ENCODE measurements around the gene RBM44. TPM values are rescaled to one million over a fixed set of nuclear protein-coding genes. Genes with fewer than 3 reads are reported as not detected.

The RBM44 gene
- total RNA-seq, 1 experiment from 2014 or later = 0.06 TPM

DNA sequence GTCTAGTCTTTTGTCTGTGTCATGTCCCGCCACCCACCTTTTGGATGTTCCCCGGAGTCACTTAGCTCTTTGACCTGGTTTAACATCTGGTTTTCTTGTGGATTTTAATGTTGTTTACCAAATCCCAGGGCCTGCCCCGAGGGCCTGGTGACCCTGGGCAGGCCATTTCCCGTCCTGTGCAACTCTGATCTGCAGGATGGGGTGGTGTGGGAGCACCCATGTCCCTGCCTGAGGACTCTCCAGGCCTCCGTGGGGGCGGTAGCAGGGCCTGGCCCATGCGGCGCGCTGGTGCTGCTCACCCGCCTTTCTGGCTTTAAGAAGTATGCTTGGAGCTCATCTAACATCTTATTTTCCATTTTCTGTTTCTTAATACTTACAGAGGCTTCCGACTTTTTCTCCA, 71.5 kb downstream of the RBM44 start:
- no peak for DNase-seq (ENCODE audit: low read depth)

DNA sequence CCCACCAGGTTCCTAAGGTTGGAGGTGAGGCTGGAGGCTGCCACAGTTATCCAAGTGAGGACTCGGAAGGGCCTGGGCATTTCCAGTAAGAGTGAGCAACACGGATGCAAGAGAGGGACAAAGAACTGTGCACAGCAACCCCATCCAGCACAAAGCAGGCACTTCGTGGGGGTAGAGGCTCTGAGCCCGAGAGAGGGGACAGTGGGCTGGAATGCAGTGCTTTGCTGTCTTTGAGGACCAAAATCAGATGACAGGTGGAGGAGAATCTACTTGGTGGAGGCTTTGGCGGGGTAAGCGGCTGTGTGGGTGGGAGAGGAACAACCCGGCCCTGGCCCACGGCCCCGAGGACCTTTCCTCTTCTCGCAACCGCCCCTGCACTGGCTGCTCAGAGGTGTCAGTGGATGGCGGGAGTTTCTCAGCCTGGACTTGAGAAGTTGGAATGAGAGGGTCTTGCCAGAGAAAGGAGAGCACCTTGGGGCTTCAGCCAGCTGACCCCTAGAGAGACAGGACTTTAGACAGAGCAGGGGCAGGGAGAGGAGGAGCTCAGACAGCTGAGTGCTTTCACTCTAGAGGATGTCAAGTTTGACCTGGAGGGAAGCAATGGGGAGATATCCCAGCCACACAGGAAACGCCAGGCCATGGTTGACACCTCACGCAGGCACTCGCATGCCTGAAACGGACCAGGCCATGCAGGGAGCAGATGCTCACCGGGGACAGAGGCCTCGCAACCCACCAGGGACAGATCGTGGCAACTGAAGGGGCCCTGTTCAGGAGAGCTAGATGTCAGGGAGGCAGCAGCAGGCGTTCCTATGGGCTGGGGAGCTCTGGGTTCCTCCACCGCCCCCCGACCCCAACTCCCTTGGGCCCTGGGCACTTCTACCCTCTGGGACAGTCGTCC, 72.4 kb downstream of the RBM44 start:
- DNase-seq (ENCODE audit: low read depth) = no peak

DNA sequence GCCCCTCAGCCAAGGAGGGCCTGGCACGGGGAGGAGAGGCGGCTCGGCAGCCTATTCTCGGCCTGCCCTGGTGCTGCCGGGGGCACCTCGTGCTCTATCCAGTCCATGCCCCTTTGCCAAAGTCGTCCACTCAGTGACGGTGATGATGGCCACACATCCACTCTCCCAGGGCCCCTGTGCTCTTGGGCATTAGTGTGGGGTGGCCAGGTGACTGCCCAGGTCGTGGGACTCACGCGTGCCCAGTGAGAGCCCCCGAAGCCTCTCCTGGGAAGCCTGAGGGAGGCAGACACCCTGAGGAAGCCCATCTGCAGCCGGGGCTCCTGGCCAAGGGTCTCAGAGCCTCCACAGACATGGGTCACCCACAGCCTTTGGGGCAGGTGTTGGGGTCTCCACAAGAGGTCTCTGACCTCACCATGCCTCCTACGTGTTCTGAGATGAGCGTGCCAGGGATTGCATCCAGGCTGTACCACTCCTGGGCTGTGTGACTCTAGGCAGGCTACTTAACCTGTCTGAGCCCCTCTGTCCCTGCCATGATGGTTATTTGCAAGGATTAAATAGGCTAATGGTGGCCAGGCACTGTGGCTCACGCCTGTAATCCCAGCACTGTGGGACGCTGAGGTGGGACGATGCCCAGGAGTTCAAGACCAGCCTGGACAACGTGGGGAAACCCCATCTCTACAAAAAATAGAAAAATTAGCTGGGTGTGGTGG, 73.8 kb downstream of the RBM44 start:
- no peak for DNase-seq (ENCODE audit: low read depth)

DNA sequence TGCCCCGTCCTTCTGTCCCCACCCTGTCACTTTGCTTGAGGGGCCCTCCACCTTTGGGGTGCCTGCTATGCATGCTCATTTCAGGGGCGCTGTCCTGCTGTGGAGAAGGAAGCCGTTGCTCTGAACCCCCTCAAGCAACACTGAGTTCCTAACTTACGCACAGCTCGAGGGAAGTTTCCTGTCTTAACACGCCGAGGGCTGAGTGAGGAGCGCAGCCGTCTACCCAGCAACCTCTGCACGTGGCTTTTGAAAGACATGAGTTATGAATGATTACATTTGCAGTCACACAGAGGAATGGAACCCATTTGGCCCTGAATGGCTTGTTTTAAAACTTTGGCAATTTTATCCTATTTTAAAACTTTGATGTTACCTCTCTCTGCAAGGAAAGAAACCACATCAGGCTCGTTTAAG, 74.8 kb downstream of the RBM44 start:
- no peak for DNase-seq (ENCODE audit: low read depth)

DNA sequence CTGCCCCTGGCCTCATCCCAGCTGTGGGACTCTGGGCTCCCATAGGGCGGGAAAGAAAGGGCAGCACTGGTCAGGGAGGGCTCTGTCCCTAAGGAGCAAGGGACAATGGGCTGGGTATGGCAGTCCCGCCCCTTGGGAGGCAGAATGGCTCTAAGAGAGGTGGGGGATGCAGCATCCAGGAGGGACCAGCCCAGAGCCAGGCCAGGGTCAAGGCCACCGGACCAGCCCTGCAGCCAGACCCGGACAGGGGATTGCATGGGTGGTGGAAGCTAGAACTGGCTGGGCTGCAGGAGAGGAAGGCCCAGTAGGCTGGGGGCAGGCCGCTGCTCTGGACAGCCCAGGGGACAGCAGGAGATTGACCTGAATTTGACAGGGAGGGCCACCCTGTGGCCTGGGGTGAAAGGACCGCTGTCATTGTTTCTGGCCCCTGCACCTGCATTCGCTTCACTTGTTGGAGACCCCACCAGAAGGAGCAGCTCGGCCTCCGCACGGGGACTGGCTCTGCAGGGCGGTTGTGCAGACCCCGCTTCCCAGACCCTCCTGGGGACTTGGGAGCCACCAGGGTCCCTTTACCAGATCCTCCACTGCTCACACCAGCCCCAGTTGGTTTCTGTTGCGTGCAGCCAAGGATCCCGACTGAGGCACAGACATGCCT, 75.4 kb downstream of the RBM44 start:
- no peak for DNase-seq (ENCODE audit: low read depth)

DNA sequence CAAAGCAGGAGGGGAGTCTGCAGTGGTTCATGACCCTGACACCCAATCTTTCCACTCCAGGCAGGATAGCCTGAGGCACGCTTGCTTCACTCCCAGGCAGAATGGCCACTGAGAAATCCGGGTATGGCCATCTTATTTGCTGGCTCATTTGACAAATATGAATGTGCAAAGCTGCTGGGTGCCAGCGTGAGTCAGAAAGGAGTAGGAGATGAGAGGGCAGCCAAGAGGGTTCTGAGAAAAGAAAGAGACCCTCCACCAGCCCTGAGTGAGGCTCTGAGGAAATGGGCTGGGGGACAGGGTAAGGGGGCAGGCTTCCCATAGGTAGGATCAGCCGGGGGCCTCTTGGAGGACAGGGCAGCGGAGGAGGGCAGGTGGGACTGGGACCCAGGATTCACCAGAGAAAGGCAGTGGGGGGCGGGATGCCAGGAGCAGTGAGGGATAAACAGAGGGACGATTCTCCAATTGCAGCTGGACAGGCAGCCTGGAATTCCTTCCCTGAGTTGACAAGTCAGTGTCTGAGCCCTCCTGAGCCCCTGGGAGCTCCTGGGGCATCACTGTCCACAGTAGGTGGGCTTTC, 76.1 kb downstream of the RBM44 start:
- peak; percentile 83 for DNase-seq (ENCODE audit: low read depth)

DNA sequence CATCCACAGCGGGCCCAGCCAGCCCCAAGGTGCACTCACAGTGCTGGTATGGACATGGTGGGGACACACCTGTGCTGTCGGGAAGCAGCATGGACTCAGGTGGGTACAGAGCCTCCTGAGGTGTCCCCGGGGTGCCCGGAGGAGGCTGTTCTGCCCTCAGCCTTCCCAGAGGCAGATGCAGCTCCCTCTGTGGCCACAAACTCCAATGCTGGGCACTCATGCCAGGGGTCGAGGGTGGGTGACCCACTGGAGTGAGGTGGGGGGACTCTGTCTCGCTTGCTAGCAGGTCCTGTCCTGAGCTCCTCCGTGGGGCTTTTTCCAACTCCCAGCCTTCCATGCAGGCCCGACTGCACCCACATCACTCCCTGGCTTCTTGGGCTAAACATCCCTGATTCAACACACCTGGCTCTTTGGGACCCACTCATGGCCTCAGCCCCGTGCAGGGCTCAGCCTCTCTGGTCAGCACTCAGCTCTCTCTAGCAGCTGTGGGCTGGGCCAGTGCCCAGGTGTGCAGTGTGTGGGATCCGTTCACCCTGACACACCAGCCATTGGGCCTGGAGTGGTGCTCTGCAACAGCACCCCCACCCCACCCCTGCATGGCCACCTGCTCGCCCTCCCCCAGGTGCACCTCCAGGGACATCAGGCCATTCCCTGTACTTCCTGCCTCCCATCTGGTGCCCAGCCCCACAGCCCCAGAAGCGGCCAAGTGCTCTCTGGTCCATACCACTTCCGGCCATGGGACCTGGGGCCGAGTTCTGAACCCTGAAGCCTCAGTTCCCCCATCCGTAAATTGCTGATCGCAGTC, 76.9 kb downstream of the RBM44 start:
- DNase-seq (ENCODE audit: low read depth) = no peak

DNA sequence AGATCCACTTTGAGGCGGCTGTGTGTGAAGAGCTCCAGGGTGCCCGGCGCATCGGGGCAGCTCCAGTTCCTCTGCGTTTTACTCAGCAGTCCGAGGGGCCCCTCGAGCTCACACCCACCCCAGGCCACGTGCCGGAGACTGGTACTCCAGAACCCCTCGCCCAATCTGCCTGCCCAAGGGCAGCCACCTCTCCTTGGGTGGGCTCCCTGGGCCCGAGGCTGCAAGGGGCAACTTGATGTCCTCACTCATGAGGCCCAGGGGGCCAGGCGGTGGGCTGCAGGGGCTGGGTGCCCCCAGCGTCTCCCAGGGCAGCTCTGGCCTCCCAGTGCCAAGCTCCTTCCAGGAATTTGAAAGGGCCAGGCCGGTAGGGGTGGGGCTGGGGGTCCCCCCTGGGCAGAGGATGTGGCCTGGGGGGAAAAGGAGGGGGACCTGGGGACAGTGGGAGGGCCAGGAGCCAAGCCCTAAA, 77.5 kb downstream of the RBM44 start:
- DNase-seq (ENCODE audit: low read depth) = no peak

DNA sequence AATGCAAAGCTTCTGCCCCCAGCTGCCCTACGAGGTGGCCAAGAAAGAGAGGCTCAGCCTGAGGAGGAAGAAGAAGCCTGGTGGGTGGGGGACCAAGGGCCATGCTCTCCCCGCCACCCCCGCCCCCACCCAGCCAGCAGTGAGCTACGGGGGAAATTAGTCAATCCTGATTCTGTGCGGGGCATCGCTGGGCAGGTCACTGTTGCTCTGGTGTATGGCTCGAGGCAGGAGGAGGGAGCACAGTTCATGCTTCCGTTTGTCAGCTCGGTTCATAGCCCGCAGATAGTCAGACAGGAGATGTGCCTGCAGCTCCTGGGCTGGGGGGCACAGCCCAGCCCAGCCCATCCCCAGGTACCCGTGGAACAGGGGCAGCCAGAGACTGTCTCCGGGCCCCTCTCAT, 78.0 kb downstream of the RBM44 start:
- no peak for DNase-seq (ENCODE audit: low read depth)

DNA sequence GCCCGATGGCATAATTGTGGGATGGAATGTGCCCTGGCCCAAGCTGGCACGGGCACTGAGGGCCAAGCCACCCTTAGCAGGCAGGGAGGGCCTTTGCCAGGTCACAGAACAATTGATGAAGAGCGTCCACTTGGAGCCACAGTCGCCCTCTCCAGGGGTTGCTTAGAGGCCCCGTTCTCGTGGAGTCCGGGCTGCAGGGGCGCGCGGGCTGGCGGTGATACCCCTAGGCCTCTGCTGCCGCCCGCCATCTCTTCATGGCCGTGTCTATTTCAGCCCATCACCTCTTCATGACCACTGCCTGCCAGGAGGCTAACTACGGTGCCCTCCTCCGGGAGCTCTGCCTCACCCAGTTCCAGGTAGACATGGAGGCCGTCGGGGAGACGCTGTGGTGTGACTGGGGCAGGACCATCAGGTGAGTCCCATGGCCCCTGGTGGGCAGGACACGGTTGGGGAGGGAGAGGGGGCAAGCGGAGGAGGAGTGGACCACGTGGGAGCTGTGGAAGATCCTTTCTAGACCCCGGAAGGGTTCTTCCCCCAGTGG, 78.4 kb downstream of the RBM44 start:
- DNase-seq (ENCODE audit: low read depth) = no peak

DNA sequence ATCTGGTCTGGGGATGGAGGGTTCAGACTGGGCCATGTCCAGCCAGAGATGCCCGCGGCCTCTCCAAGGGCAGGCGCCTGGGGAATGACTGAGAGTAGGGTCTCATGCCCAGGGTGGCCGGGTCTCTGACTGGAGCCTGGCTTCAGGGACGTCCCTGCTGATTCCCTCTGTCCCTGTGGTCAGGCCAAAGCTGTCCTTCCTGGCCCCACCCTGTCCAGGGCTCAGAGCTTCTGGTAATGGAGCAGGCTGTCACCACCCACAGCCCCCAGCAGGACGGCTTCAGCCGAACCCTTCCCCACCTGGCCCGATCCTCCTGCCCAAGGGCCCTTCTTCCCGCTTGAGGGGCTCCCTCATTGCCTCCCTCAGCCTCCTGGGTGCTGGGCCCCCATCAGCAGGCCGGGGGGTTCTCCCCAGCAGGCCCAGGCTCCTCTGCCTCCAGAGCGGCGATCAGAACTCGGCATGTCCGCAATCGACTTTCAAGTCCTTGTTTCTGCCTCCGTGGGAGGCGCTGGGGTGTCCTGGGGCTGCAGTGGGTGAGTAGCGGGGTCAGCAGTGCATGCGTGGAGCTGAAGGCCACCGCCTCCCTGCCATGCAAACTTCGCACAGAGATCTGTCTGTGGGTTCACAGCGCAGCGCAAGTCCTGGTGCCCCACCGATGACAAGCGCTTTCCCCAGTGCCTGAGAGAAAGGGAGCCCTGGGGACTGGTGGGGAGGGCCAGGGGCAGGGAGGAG, 79.2 kb downstream of the RBM44 start:
- DNase-seq (ENCODE audit: low read depth) = no peak

DNA sequence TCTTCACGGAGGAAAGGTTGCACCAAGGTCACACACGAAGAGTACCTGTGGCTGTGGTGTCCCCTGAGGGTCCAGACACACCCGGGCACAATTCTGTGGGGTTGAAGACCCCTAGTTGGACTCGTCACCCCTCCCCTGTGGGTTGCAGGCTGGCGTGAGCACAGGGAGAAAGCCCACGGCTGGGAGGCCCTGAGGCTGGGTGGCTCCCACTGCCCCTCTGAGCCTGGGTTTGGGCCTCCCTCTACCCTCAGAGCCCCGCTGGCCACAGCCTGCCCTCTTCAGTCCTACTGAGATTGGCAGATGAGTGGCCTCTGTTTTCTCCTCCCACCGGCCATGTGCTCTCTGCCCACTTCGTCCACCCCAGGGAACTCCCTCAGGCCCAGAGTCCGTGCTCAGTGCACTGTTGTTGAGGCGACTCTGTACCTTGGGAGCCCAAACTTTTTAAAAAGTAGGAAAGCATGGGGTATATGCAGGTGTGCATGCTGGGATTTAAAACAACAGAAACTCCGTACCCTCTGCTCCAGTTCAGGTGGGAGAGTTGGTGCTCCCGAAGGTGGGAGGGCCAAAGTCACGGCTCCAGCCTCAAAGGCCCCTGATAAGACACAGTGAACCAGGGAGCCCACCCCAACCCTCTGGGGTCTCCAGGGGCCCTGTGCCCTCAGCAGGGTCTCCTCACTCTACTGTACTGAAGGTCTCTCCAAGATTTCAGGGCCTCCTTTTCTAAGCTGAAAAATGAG, 79.9 kb downstream of the RBM44 start:
- DNase-seq (ENCODE audit: low read depth) = no peak

DNA sequence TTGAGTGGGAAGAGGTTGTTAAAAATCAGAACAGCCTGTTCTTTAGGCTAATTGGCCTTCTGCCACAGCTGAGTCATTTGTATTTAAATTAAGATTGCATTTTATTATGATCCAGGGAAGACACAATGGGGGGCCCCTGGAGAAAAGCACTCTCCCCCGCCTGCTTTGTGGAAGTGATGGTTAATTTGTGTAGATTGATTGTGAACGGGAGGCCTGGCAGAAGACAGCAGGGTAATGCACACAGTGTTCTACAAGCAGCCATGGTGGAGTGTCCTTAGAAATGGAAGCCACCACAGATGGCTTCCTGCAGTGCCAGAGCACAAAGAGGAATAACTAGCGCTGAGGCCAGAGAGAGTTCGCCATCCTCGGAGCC, 80.5 kb downstream of the RBM44 start:
- DNase-seq (ENCODE audit: low read depth) = peak; percentile 48

DNA sequence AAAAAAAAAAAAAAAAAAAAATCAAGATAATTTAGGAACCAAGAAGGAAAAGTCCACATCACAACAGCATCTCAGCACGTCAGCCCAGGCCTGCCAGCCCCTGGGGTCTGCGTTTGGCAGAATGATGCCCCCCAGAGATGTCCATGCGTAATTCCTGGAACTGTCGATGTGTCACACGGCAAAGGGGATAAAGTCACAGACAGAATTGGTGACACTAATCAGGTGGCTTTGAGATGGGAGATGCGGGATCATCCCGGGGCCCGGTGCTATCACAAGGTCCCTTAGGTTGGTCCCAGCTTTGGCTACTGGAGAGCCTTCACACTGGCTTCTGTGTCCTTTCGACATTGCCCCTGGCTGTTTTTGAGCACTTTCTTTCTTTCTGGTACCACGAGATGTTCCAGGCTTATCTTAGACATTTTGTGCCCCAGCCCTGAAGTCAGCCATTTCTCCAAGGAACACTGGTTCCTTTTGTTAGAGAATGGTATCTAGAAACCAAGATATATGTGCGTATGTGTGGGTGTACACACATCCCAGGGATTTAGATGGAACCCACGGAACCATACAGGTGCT, 81.5 kb downstream of the RBM44 start:
- no peak for DNase-seq (ENCODE audit: low read depth)

DNA sequence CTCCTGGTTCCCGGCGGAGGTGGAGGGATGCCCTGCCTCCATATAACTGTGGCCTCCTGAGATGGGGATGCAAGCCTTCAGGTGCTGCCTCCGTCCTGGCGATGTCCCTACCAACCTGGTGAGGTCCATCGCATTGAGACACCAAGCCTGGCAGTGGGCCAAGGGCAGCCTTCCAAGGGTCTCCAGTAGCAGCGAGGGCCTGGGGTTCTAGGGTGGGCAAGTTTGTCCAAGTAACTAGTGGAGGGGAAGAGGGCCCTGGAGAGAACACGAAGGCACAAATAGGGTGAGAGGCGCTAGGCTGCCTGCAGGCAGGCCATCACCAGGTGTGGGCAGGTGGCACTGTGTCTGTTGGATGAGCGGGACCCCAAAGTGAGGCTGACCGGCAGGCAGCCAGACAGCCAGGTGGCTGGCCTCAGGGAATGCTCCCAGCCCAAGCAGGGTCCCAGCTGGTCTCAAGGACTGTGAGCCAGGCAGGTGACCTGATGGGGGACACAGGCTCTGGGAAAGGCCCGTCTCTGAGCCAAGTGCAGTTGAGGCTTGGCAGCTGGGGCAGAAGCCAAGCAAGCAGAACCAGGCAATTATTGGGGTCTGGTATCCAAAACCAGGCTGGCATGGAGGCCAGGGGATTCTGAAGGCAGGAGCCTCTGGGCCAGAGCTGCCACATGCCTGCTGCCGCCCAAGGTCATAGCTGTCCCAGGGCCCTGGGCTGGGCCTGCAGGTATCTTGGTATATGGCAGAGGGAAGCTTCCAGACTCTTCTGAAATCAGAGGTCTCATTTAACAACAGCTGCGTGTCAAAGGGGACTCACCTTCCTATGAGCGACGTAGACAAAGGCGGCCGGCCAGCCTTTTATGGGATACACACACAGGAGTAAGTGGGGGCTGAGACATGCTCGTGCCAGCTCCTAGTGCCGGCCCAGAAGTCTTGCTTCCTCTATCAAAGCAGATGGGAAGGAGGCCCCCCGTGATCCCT, 84.2 kb downstream of the RBM44 start:
- DNase-seq (ENCODE audit: low read depth) = no peak

DNA sequence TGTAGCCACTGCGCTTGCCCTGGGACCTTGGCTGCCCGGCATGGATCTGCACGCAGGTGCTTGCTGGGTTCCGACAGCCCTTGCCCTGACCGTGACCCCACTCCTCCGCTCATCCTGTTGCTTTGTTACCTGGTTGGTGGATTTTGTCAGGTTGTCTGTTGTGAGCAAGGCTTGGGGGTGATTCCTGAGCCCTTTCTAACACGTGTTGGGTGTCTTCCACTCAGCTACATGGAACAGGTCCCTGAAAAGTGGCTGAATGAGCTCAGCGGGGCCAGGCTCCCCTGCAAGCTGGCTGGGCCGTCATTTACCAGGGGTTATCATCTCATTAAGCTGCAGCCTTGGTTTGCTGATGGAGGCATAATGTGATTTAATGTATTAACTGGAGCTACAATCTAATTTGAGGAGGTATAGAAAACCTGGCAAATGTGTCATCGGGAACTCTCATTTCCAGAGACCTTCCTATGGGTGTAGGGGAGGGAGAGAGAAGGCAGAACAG, 85.4 kb downstream of the RBM44 start:
- no peak for DNase-seq (ENCODE audit: low read depth)

DNA sequence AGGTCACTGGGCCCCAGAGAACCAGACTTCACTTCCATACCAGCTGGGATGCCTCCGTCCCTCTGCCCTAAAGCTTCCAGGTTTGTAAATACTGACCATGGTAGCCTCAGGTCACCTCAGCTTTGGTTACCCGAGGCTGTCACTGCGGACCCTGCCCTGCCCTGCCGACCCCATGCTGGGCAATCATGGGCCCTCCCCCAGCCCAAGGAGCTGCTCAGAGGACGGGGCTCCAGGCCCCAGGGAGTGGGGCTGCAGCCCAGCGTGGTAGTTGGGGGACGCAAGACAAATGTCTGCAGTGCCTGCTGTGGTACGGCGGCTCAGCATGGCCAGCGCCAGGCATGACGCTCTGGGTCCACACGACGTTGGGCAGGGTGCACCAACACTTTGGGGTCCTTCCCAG, 86.1 kb downstream of the RBM44 start:
- DNase-seq (ENCODE audit: low read depth) = no peak

Data from Daoy (cell line).